Myocyte (in vitro differentiated cells): Measurements from ENCODE around the gene NBAS. TPM values are rescaled to one million over a fixed set of nuclear protein-coding genes. Genes with fewer than 3 reads are reported as not detected.
A peak's percentile ranks its signal among the peaks of the same experiment; 100 is the strongest.

Experiments used
- DNase-seq: peaks from one replicate; pipeline ENCODE4 v3.0.0-alpha.2; 2012; ENCODE audit warnings: low read depth
- total RNA-seq: library from RNA; depleted of rRNA; stranded (reverse); fragments of >200 nt; gene quantifications from 2 replicates; pipeline ENCODE4 v1.2.3, GENCODE V29; 2014

Gene NBAS
- total RNA-seq, 1 donor from 2014 or later, result 56.6 TPM

GRCh38 chr2:15591692-15592463, 30.7 kb upstream of the NBAS start, which contains the start of gene DDX1:
Gene DDX1, plus strand, starts transcription at chr2:15591868. Its CDS starts 66 bp downstream, at chr2:15591934.
- DNase-seq, result peak; percentile 88

- no peak for DNase-seq
Observed at GRCh38 chr2:15591373-15591691, 30.2 kb upstream of the NBAS start.

GRCh38 chr2:15588329-15588919, 27.3 kb upstream of the NBAS start:
- peak; percentile 84 for DNase-seq

- DNase-seq, result no peak
Observed at GRCh38 chr2:15584767-15585469, 23.8 kb upstream of the NBAS start.

GRCh38 chr2:15584316-15584715, 23.2 kb upstream of the NBAS start:
- DNase-seq, result no peak

GRCh38 chr2:15583826-15584225, 22.7 kb upstream of the NBAS start:
- DNase-seq, result no peak

- no peak for DNase-seq
Observed at GRCh38 chr2:15582710-15583357, 21.7 kb upstream of the NBAS start.

GRCh38 chr2:15580451-15580850, 19.3 kb upstream of the NBAS start:
- DNase-seq, result no peak

GRCh38 chr2:15579641-15580040, 18.5 kb upstream of the NBAS start:
- peak; percentile 50 for DNase-seq

GRCh38 chr2:15577071-15577735, 16.1 kb upstream of the NBAS start:
- DNase-seq, result peak; percentile 87

- DNase-seq, result no peak
Observed at GRCh38 chr2:15571729-15572128, 10.6 kb upstream of the NBAS start.

- DNase-seq, result peak; percentile 56
Observed at GRCh38 chr2:15570104-15570503, 9.0 kb upstream of the NBAS start.

GRCh38 chr2:15568874-15569273, 7.7 kb upstream of the NBAS start:
- no peak for DNase-seq

GRCh38 chr2:15566912-15567311, 5.8 kb upstream of the NBAS start:
- DNase-seq, result no peak

GRCh38 chr2:15565994-15566671, 5.0 kb upstream of the NBAS start:
- DNase-seq, result no peak

- no peak for DNase-seq
Observed at GRCh38 chr2:15565392-15565791, 4.3 kb upstream of the NBAS start.

- DNase-seq, result no peak
Observed at GRCh38 chr2:15563227-15564100, 2.3 kb upstream of the NBAS start.

- DNase-seq, result no peak
Observed at GRCh38 chr2:15562354-15563031, 1.4 kb upstream of the NBAS start.
